T1000 (cell line): ENCODE data around the gene CMIP.
A peak's percentile ranks its signal among the peaks of the same experiment; 100 is the strongest.

Experiments
- DNase-seq: peaks from one replicate; lab custom pipeline; 2025; ENCODE audit warnings: mixed read lengths; lab: John Stamatoyannopoulos, UW

CMIP gene

DNA sequence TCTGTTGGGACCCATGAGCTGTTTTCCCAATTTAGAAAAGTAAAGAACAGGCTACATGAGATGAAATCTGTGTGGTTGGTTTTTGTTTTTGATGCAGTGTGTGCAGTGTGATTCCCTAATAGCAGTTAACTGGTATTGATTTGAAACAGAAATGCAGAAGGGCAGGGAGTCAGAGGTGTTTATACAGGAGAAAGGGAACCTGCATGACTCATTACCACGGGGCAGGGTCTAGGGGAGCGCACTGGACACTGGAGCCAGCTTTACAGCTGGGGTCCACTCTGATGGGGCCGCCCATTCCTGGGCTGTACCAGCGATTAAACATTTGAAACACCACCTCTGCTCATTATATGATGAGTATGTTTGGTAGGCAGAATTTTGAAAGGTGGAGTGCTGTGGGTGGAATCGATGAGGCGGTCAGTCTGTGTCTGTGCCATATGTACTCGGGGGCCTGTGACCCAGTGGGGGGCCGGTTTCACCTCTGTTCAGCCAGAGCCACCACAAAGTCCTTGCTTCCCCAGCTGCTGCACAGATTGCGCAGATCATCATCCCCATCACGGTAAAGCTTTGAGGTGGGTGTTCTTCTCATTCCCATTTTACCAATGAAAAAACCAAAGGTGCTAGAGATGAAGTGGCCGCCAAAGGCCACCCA is 142.5 kb downstream of the CMIP start:
- no peak for DNase-seq

DNA sequence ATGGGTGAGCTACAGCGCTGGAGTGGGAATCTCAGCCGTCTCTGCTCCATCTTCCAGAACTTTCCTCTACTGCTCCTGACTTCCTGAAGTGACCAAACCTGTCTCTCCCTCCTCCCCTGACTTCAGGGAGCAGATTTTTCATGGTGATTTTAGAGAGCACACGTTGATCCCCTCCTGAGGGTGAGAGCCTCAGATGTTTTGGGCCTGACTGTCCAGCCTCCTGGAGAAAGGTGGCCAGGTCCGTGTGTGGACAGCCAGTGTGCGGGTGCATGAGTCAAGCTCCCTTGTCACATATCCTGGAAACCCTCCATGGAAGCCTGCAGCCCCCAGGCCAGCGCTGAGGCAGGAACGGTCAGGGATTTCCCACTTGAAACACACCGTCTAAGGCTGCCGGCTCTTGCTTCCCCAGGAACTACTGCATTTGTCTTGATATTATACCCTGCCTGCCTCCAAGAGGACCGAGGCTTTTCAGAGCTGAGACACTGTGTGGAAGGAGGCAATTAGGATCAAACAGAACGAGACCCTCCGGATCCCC is 143.1 kb downstream of the CMIP start:
- no peak for DNase-seq

DNA sequence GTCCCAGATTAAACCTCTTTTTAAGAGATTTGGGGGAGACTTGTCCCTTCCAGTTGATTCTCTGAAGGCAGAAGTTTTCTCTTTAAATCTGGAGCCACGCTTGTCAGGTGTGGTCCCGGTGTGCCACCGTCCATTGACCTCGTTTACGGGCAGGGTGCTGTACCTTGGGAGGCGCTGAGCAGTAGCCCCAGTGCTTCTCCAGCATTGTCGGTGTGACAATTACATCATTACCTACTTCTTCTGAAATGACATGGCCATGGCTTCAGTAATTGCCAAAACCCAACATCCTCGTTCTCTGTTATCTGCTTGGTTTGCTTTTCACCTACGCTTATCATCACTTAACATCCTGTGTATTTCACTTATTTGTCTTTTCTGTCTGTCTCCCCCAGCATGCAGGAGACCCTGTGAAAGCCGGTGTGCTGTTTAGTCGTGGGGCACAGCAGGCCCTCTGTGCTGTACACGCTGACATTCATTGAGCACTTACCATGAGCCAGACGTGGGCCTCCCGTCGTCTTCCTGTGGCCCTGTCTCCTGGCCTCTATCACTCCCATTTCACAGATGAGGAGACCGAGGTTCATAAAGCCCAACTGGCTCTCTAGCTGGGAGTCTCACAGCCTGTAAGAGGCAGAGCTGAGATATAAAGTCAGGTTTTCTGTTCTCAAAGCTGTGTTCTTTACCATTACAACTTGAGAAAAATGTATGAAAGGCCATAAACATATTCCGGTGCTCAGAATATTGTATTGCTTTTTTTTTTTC is 143.9 kb downstream of the CMIP start:
- no peak for DNase-seq

DNA sequence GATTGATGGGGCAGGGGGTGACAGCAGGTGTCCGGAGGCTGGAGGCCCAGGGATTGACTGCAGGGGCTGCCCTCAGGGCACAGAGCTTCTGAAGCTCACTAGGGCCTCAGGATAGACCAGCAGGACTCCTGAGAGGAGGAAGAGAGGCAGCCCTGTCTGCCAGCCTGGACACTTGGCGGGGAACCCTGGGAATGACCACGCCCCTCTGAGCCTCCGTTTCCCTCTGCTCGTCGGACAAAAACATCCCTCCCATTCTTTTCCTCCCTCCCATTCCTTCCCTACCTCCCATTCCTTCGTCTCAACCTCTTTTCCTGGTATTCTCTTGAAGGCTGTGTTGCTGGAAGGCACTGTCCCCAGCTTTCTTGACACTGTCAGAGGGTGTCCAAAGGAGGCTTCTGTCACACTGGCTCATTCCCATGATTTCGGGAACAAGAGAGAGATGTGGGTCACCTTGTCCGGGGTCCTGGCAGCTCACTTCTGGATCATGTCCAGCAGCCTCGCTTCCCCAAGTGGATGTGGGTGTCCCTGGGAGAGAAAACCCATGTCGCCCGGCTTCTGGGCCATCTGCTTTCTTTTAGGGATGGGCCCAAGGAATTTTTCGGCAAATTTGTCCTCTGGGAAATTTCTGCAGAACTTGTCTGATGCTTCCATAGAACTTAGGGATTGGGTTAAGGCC is 145.5 kb downstream of the CMIP start:
- no peak for DNase-seq

DNA sequence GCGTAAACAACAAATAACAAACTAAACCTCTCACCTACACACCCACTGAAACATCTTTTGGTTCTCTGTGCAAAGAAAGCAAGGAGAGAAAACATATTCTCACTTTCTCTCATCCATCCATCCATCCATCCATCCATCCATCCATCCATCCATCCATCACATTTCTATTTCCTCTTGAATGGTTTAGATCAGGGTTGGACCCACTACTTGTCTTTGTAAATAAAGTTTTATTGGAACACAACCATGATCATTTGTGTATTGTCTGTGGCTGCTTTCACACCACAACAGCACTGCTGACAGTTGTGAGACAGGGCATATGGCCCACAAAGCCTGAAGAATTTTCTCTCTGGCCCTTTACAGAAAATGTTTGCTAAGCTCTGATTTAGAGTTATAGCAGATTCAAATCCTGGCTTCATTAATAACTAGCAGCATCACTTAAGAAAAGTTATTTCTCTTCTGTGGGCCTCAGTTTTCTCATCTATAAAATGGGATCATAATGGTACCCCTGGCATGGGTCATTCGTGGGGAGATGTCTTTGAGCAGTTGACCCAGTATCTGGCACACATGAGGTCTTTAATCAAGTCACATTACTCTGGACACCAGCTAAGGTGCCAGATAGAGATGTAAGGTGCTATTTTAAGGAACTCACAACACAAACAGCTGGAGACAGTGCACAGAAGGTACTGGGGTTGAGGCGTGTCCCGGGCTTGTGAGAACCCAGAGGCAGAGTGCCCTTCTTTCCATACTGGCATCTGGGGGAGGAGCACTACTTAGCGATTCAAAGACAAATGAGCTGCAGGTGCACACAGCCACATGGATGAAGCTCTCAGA is 146.3 kb downstream of the CMIP start:
- DNase-seq: no peak

DNA sequence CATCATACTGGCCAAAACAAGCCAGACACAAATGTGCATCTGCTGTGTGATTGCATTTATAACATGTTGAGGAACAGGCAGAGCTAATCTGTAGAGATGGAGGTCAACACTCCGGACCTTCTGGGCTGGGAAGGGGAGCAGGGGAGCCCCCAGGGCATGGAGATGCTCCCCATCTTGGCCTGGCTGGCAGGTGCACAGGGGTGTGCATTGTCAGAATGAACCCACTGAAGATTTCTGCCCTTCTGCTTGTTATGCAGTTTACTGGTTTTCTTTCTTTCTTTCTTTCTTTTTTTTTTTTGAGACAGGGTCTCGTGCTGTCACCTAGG is 146.9 kb downstream of the CMIP start:
- no peak for DNase-seq

DNA sequence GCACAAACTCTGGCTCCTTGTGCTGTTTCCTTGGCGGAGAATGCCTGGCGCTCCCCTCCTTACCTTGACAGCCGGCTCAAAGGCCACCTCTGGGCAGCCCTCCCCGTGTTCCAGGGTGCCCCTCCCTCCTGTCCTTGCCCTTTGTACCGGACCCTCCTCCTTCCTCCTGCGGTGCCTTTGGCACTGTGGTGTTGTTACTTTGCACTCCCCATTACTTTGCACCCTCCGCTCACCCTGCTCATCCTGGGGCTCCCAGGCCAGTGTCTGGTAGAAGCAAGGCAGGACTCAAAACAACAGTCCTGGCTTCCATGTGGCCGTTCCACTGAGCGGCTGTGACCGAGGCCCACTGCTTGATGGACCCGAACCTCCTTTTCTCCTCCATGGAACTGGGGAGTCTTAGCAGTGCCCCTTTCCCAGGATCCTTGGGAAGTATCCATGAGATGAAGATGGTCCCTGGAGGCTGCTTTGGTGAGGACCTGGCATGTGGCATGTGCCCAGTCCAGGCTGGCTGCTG is 147.8 kb downstream of the CMIP start:
- DNase-seq: no peak

DNA sequence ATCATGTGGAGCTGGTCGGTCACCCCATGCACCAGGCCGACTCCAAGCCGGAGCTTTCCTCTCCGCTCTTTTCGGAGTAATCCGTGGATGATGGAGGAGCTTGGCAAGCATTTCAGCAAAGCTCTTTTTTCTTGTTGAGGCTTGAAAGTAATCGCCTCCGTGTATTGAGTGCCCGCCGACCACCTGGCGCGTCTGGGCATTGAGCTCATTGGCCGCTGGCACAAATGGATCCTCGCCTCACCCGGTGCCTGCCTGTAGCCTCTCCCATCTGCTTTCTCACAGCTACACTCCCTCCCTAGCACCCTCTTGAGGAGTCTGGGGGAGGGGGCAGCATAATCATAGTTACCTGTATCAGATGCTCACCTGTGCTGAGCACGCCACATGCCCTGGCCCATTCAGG is 148.9 kb downstream of the CMIP start:
- DNase-seq: no peak

DNA sequence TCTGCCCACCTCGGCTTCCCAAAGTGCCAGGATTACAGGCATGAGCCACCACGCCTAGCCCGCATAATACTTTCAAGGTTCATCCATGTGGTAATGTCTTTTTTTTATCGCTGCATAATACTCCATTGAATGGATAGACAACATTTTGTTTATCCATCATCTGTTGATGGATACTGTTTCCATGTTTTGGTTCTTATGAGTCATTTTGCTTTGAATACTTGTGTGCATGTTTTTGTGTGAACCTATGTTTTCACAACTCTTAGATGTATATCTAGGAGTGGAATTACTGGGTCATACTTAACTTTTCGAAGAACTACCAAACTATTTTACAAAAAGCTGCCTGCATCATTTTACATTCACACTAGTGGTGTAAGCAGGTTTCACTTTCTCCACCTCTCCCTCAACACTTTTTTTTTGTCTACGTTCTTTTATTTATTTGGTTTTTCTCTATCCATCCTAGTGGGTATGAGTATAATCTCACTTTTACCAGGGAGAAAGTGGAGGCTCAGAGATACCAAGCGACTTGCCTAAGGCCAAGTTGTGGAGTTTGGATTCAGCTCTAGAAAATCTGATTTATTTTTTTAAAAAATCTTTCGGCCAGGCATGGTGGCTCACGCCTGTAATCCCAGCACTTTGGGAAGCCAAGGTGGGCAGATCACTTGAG is 151.2 kb downstream of the CMIP start:
- no peak for DNase-seq

DNA sequence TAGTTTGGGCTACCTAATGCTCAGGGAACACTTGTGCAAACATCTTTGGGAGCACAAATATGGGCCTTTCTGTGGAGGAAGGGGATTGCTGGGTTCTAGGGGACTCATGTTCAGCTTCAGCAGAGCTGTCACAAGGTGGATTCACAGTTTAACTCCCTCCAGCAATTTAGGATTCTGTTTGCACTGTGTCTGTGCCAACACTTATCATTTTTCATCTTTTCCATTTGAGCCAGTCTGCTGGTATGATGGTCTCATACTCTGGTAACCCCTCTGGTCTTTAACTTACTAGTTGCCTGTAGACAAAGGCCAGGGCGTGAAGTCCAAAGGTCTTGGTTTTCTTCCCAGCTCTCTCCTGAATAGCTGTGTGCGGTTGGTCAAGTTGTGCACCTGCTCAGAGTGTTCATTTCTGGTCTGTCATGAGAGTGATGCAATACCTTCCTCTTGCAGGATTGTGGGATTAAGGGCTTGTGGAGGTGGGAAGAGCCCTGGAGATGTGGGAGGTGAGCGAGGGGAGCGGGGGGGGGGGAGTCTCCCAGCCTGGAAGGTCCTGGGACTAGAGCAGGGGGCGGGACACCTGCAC is 152.6 kb downstream of the CMIP start:
- no peak for DNase-seq

DNA sequence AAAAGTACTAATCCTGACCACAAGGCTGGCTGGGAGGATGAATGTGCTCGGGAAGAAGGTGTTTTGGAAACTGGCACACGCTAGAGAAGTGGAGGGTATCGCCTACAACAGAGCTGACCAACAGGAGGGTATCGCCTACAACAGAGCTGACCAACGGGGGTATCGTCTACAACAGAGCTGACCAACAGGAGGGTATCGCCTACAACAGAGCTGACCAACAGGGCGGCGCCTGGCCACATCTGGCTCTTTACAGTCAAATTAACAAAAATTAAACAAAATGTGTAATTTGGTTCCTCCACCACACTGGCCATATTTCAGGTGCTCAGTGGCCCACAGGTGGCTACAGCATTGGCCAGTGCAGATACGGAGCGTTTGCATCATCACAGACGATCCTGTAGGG is 153.5 kb downstream of the CMIP start:
- no peak for DNase-seq

DNA sequence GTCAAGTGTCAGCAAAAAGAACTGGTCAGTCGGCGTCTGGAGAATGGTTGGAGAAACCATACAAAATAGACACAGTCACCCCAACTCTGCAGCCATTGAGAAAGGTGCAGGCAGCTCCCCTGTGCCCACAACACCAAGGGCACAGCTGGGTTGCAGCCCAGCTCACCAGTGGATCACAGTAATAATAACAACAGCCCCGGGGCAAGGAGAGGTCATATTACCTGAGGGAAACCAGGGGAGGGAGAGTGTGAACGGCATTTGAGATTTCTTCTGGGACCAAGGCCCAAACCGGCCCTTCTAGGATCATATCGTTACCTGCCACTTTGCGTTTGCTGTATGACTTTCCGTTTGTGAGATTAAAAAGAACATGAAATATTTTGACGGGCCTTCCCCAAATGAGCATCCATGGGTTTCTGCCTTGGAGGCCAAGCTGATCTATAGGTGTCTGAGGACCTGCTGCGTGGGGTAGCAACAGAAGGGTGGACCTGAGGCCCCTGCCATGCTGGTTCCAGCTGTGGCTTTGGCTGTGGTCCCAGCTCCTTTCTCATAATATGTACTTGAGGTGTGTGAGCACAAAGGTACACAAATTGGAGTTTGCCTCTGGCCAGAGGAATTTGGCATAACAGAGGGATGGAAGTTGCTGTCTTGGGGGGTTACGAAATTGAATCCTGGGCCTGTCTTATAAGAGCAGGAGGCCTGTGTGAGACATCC is 154.6 kb downstream of the CMIP start:
- no peak for DNase-seq

DNA sequence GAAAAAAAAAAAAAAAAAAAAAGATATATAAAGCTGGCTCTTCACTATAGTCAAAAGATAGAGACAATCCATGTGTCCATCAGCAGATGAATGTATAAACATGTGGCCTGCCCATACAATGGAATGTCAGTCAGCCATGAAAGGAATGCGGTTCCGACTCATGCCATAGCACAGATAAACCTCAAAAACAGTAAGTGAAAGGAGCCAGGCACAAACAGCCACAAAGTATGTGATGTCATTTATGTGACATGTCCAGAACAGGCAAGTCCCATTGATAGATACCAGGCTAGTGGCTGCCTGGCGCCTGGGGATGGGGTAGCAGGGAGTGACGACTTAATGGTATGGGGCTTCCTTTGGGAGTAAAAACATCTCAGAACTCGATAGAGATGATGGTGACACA is 155.7 kb downstream of the CMIP start:
- DNase-seq: no peak

DNA sequence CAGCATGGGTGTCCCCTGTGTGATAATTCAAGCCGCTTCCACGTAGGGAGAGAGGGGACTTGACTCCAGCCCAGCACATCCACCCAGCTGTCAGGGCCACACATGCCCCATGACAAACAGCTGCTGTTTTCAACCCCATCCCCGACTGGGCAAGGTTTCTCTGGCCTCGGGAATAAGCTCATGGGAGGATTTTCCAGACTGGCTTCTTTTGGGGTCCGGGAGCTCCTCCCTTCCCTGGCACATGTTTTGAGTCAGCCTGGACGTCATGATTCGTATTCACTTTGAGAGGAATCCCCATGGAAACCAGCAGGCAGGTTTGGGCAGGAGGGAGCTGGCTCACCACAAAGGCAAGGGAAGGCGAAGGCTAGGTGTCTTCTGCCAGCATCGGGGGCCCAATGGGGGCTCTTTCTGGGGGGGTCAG is 156.4 kb downstream of the CMIP start:
- peak; percentile 33 for DNase-seq

DNA sequence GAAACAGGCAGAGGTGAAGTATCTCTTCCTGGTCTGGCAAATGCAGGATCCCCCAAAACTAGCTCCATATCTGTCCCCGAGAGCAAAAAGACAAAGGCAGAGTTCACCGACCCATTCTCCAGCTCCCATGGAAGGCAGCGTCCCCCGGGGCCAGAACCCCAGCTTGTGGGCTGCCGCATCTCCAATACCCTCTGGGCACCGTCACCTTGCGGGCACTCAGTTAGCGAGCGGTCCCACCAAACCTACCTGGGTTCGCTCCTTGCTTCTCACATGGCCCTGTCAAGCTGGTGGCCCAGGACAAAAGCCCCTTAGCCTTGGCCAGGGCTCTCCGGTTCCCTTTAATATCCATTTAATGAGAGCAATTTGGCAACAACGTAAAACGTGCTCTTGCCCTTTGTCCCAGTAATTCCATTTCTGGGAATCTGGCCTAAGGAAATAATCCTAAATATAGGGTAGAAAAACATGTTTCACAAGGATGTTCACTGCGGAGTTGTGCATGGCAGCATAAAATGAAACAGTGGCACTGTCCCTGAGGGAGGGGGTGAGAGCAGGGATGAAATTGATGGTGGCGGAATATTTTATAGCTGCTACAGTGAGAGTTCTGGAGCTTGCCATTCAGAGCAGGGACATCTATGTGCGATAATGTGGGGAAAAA is 157.1 kb downstream of the CMIP start:
- DNase-seq: no peak

DNA sequence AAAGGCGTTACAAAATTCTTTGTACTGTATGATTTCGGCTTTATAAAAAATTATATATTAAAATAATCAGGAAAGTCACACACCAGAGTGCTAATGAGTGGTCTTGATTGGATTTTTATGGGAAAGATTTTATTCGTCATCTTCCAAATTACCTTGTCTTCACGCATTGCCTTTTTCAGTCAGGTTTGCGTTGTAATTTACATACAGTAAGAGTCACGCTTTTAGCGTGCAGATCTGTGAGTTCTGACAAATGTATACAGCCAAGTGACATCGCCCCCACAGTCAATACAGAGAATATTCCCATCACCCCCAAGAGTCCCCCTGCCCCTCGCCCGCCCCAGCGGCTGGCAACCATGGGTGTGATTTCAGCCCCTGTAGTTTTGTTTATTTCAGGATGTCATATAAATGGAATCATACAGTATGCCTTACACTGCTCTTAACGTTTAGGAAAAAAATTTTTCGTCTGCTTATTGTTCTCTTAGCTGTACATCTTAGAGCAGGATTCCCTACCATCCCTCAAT is 157.7 kb downstream of the CMIP start:
- no peak for DNase-seq

DNA sequence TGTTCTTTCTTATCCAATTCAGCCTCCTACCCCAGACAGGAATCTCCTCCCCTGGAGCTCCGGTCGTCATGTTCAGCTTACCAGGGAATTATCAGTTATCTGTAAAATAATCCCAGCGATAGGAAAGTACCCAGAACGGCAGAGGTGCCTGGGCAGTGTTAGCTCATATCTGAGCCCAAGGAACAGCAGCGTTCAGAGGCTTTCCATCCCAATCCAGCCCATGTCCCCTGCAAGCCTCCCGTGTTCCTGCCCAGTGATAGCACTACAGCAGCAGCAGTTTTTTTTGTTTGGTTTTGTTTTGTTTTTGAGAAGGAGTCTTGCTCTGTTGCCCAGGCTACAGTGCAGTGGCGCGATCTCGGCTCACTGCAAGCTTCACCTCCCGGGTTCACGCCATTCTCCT is 158.2 kb downstream of the CMIP start:
- no peak for DNase-seq

DNA sequence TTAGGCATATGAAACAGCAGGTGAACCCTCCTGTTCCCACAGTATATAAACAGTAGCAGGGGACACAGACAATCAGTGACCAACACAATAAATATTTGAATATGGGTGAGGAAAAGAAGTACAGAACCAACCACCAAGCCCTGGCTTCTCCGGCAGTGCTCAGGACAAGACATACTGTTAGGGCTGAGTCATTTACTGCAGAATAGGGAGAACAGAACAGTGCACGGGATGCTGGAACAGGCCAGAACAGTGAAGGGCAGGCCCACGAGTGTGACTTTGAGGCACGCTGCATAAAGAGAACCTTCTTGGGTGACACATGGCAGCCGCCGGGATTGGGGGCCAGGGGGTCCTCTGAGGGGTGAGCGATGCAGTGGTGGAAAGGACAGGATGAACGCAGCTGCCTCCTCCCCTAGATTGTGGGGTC is 160.4 kb downstream of the CMIP start:
- no peak for DNase-seq

DNA sequence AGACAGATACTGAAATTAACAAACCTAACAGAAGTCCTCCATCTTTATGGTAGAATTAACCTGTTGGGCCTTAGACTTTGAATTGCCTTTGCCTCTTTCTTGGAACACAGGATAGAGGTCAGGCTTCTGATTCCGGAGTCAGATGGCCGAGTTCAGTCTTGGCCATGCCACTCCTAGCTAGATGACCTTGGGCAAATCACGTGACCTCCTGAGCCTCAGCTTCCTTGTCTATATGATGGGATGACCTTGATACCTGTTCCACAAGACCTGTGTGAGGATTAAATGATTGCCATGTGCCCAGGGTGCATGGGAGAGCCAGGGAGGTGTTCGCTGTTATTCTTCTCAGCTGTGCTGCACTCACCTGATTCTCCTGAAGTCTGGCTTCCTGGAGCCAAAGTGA is 161.4 kb downstream of the CMIP start:
- DNase-seq: no peak

DNA sequence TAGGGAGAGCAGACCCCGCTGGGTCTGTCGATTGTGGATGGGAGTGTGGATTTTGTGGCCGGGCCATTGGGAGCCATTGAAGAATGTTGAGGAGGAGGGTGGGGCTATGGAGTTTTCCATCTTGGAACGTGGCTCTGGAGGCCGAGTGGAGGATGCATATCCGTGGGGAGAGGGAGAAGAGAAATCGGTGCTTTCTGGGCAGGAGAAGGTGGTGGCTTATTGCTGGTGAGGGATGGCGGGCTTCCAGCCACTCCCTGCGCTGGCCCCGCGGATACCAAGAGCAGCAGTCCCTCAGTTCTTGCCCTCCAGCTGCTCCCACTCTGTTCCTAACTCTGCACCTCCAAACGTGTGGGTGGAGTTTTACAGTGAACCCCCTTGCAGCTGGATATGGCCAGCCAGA is 162.4 kb downstream of the CMIP start:
- DNase-seq: no peak
